Activated T-cell treated with anti-CD3 and anti-CD28 coated beads, Interleukin-2, amount 50 U/mL, for 24 hours (primary cell): Measurements from ENCODE around the gene MRPL27.
A peak's percentile ranks its signal among the peaks of the same experiment; 100 is the strongest.
"Not testable (repeated sequence)": the region's sequence is repeated elsewhere in the genome, so short reads cannot be mapped to it uniquely, and the experiment has no call there.

Experiments used
- DNase-seq: peaks from one replicate; pipeline ENCODE4 v3.0.0-alpha.2; 2020
- H3K27ac Mint-ChIP-seq: 2 replicates; pipeline ENCODE4 v1.8.0; 2020; ENCODE audit warnings: mild to moderate bottlenecking, mixed read lengths
- H3K27me3 Mint-ChIP-seq: 2 replicates; pipeline ENCODE4 v1.8.0; 2020; ENCODE audit warnings: mixed read lengths
- H3K36me3 Mint-ChIP-seq: 2 replicates; pipeline ENCODE4 v1.8.0; 2020; ENCODE audit warnings: low read depth, mixed read lengths
- H3K4me1 Mint-ChIP-seq: 2 replicates; pipeline ENCODE4 v1.8.0; 2020; ENCODE audit warnings: low read depth, mixed read lengths
- H3K4me3 Mint-ChIP-seq: 2 replicates; pipeline ENCODE4 v1.8.0; 2020; ENCODE audit warnings: mild to moderate bottlenecking, moderate library complexity, mixed read lengths
- H3K9me3 Mint-ChIP-seq: 2 replicates; pipeline ENCODE4 v1.8.0; 2020; ENCODE audit warnings: mixed read lengths

MRPL27 gene

GRCh38 chr17:50348522-50349242 lies 24.3 kb downstream of the MRPL27 start:
- no peaks in the 10 kb centered on the region for H3K9me3 Mint-ChIP-seq
- peak; percentile 28 for DNase-seq
- H3K4me3 Mint-ChIP-seq: no peak overlapping the region
- no peaks in the 10 kb centered on the region for H3K27me3 Mint-ChIP-seq
- peak overlapping the region; percentile 70 for H3K27ac Mint-ChIP-seq
- H3K36me3 Mint-ChIP-seq: peaks cover 30% of the 10 kb centered on the region
- peaks cover 48% of the 10 kb centered on the region for H3K4me1 Mint-ChIP-seq

GRCh38 chr17:50347894-50348291 lies 25.1 kb downstream of the MRPL27 start:
- Mint-ChIP-seq H3K4me1 (peaks cover 48% of the 10 kb centered on the region), H3K4me3 (peak overlapping the region; percentile 94), H3K36me3 (peaks cover 23% of the 10 kb centered on the region), H3K27ac (peak overlapping the region; percentile 70), H3K9me3 (no peaks in the 10 kb centered on the region), H3K27me3 (no peaks in the 10 kb centered on the region)
- DNase-seq: no peak

GRCh38 chr17:50347117-50347893 lies 25.7 kb downstream of the MRPL27 start:
- H3K9me3 Mint-ChIP-seq: no peaks in the 10 kb centered on the region
- DNase-seq: peak; percentile 30
- H3K4me1 Mint-ChIP-seq: peaks cover 48% of the 10 kb centered on the region
- H3K27me3 Mint-ChIP-seq: no peaks in the 10 kb centered on the region
- H3K4me3 Mint-ChIP-seq: peak overlapping the region; percentile 94
- peaks cover 20% of the 10 kb centered on the region for H3K36me3 Mint-ChIP-seq
- H3K27ac Mint-ChIP-seq: peak overlapping the region; percentile 92

GRCh38 chr17:50346313-50347116 lies 26.5 kb downstream of the MRPL27 start:
- Mint-ChIP-seq H3K9me3 (no peaks in the 10 kb centered on the region), H3K27me3 (no peaks in the 10 kb centered on the region), H3K4me1 (peaks cover 46% of the 10 kb centered on the region), H3K4me3 (peak overlapping the region; percentile 94), H3K36me3 (peaks cover 16% of the 10 kb centered on the region), H3K27ac (peak overlapping the region; percentile 92)
- DNase-seq: no peak

- peak within 1 kb of the TSS; percentile 94 for H3K27ac Mint-ChIP-seq
- DNase-seq: peak; percentile 93
- no peaks in the 10 kb centered on the region for H3K27me3 Mint-ChIP-seq
- H3K36me3 Mint-ChIP-seq: peaks cover 12% of the 10 kb centered on the region
- no peaks in the 10 kb centered on the region for H3K9me3 Mint-ChIP-seq
- peak within 1 kb of the TSS; percentile 94 for H3K4me3 Mint-ChIP-seq
- H3K4me1 Mint-ChIP-seq: peaks cover 42% of the 10 kb centered on the region
Observed at GRCh38 chr17:50345432-50346312, 27.3 kb downstream of the MRPL27 start, which contains the start of gene XYLT2. TSS of gene XYLT2 (plus strand) at chr17:50346126. CDS start at chr17:50346141, 15 bp downstream.

- H3K27me3 Mint-ChIP-seq: no peaks in the 10 kb centered on the region
- H3K36me3 Mint-ChIP-seq: peaks cover 10% of the 10 kb centered on the region
- DNase-seq: no peak
- H3K27ac Mint-ChIP-seq: peak overlapping the region; percentile 86
- no peaks in the 10 kb centered on the region for H3K9me3 Mint-ChIP-seq
- peak overlapping the region; percentile 79 for H3K4me3 Mint-ChIP-seq
- H3K4me1 Mint-ChIP-seq: peaks cover 40% of the 10 kb centered on the region
Observed at GRCh38 chr17:50344731-50345365, 28.1 kb downstream of the MRPL27 start.

- no peak for DNase-seq
- Mint-ChIP-seq H3K27me3 (no peaks in the 10 kb centered on the region), H3K4me3 (no peak overlapping the region), H3K36me3 (no peaks in the 10 kb centered on the region), H3K4me1 (no peaks in the 10 kb centered on the region), H3K27ac (no peak overlapping the region), H3K9me3 (peaks cover 2% of the 10 kb centered on the region)
Observed at GRCh38 chr17:50339381-50339780, 33.6 kb downstream of the MRPL27 start.

GRCh38 chr17:50338645-50339044 lies 34.3 kb downstream of the MRPL27 start:
- peaks cover 4% of the 10 kb centered on the region for H3K4me1 Mint-ChIP-seq
- no peak overlapping the region for H3K4me3 Mint-ChIP-seq
- peaks cover 2% of the 10 kb centered on the region for H3K9me3 Mint-ChIP-seq
- H3K27me3 Mint-ChIP-seq: no peaks in the 10 kb centered on the region
- H3K36me3 Mint-ChIP-seq: no peaks in the 10 kb centered on the region
- no peak for DNase-seq
- H3K27ac Mint-ChIP-seq: no peak overlapping the region

GRCh38 chr17:50337956-50338355 lies 35.0 kb downstream of the MRPL27 start:
- Mint-ChIP-seq H3K9me3 (peaks cover 2% of the 10 kb centered on the region), H3K27me3 (no peaks in the 10 kb centered on the region), H3K4me1 (peaks cover 8% of the 10 kb centered on the region), H3K4me3 (no peak overlapping the region), H3K36me3 (no peaks in the 10 kb centered on the region), H3K27ac (no peak overlapping the region)
- no peak for DNase-seq

- not testable (repeated sequence) for H3K4me3 Mint-ChIP-seq, H3K27me3 Mint-ChIP-seq, DNase-seq, H3K27ac Mint-ChIP-seq, H3K9me3 Mint-ChIP-seq, H3K36me3 Mint-ChIP-seq
- peaks cover 14% of the 10 kb centered on the region for H3K4me1 Mint-ChIP-seq
Observed at GRCh38 chr17:50333291-50334057, 39.5 kb downstream of the MRPL27 start.

GRCh38 chr17:50332196-50332595 lies 40.8 kb downstream of the MRPL27 start:
- H3K4me1 Mint-ChIP-seq: peaks cover 14% of the 10 kb centered on the region
- no peak overlapping the region for H3K4me3 Mint-ChIP-seq
- no peaks in the 10 kb centered on the region for H3K9me3 Mint-ChIP-seq
- no peak for DNase-seq
- H3K27me3 Mint-ChIP-seq: peaks cover 3% of the 10 kb centered on the region
- no peak overlapping the region for H3K27ac Mint-ChIP-seq
- no peaks in the 10 kb centered on the region for H3K36me3 Mint-ChIP-seq

- peaks cover 3% of the 10 kb centered on the region for H3K27me3 Mint-ChIP-seq
- no peaks in the 10 kb centered on the region for H3K36me3 Mint-ChIP-seq
- no peak for DNase-seq
- no peak overlapping the region for H3K4me3 Mint-ChIP-seq
- H3K27ac Mint-ChIP-seq: peak overlapping the region; percentile 68
- peaks cover 18% of the 10 kb centered on the region for H3K4me1 Mint-ChIP-seq
- H3K9me3 Mint-ChIP-seq: no peaks in the 10 kb centered on the region
Observed at GRCh38 chr17:50331085-50331791, 41.7 kb downstream of the MRPL27 start.
